ENCODE results near the gene MRGPRD. TPM values are rescaled to one million over a fixed set of nuclear protein-coding genes. Genes with fewer than 3 reads are reported as not detected.

MRGPRD gene
- total RNA-seq, 2 experiments from 2014 or later, result not detected

DNA sequence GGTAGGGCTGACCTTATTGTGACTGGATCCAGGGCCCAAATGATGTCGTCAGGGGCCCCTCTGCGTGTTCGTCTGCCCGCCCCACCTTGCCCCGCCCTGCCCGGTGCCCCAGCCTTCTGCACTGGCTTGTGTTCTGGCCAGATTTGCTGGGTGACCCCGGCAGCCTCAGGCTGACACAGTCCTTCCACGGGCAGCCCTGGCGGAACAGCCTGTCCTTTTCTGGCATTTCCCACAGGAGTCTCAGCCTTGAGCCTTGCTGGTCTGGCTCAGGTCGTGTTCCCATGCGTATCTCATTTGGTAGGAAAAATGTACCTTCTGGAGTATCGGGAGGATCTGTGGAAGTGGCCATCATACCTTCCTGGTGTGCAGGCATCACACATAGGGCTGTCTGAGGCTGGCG, 46.1 kb downstream of the MRGPRD start:
- Mint-ChIP-seq H3K27ac (no peak overlapping the region), H3K4me3 (no peak overlapping the region), H3K27me3 (no peaks in the 10 kb centered on the region), H3K4me1 (no peaks in the 10 kb centered on the region), H3K9me3 (ENCODE audit: low read depth) (no peaks in the 10 kb centered on the region), H3K36me3 (peaks cover 14% of the 10 kb centered on the region)
- ATAC-seq, result no peak
- no peak for DNase-seq
- CTCF ChIA-PET, result no interaction called here

GRCh38 chr11:68934321-68934645, 46.5 kb downstream of the MRGPRD start:
- H3K4me1 Mint-ChIP-seq, result no peaks in the 10 kb centered on the region
- H3K4me3 Mint-ChIP-seq, result no peak overlapping the region
- H3K27ac Mint-ChIP-seq, result no peak overlapping the region
- CTCF ChIA-PET, result no interaction called here
- H3K27me3 Mint-ChIP-seq, result no peaks in the 10 kb centered on the region
- no peak for ATAC-seq
- peaks cover 16% of the 10 kb centered on the region for H3K36me3 Mint-ChIP-seq
- DNase-seq, result no peak
- H3K9me3 Mint-ChIP-seq (ENCODE audit: low read depth), result no peaks in the 10 kb centered on the region

DNA sequence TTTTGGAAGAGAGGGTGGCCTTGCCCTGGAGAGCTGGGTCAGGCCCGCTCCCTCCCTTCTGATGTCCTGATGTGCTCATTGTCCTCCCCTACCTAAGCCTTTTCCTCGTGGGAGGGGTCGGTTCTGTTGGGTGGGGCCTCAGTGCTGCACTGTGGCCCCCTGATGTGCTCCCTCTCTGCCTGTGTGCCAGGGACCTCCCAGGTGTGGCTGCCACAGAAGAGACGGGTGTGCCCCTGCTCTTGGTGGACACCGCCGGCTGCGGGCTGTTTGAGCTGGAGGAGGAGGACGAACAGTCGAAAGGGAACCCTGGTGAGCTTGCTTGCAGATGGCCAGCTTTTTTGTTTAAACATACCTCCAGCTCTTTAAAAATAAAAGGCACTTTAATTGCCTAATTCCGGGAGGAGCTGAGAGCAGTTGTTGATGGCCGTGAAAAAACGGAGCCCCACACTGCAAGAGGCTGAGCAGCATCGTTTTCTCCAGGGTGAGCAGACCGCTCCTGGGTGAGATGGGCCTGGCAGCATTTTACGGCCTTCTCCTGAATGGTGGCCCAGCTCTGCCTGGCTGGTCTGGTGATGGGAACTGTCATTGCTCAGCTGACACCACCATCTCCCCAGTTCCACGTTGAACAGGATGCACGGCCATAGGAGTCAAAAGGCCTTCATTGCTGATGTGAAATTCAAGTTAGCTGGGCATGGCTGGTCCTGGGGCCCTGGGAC, 47.0 kb downstream of the MRGPRD start:
- Mint-ChIP-seq H3K4me3 (no peak overlapping the region), H3K27me3 (no peaks in the 10 kb centered on the region), H3K27ac (no peak overlapping the region), H3K36me3 (peaks cover 17% of the 10 kb centered on the region), H3K9me3 (ENCODE audit: low read depth) (no peaks in the 10 kb centered on the region), H3K4me1 (no peaks in the 10 kb centered on the region)
- CTCF ChIA-PET, result no interaction called here
- no peak for ATAC-seq
- DNase-seq, result no peak

- Mint-ChIP-seq H3K4me1 (peaks cover 2% of the 10 kb centered on the region), H3K9me3 (ENCODE audit: low read depth) (no peaks in the 10 kb centered on the region), H3K27ac (no peak overlapping the region), H3K36me3 (peaks cover 20% of the 10 kb centered on the region), H3K4me3 (no peak overlapping the region), H3K27me3 (no peaks in the 10 kb centered on the region)
- CTCF ChIA-PET, result no interaction called here
- ATAC-seq (no peak), DNase-seq (no peak)
These were observed 47.7 kb downstream of the MRGPRD start for GRCh38 chr11:68932933-68933577.

- Mint-ChIP-seq H3K36me3 (peaks cover 27% of the 10 kb centered on the region), H3K9me3 (ENCODE audit: low read depth) (no peaks in the 10 kb centered on the region), H3K27ac (no peak overlapping the region), H3K27me3 (no peaks in the 10 kb centered on the region), H3K4me1 (peaks cover 6% of the 10 kb centered on the region), H3K4me3 (no peak overlapping the region)
- no peak for ATAC-seq
- CTCF ChIA-PET, result no interaction called here
- DNase-seq, result no peak
These were observed 48.4 kb downstream of the MRGPRD start for GRCh38 chr11:68932358-68932757.

- Mint-ChIP-seq H3K4me3 (no peak overlapping the region), H3K36me3 (peaks cover 31% of the 10 kb centered on the region), H3K4me1 (peaks cover 6% of the 10 kb centered on the region), H3K9me3 (ENCODE audit: low read depth) (no peaks in the 10 kb centered on the region), H3K27me3 (no peaks in the 10 kb centered on the region), H3K27ac (no peak overlapping the region)
- ATAC-seq (no peak), DNase-seq (no peak)
- CTCF ChIA-PET, result no interaction called here
These were observed 48.9 kb downstream of the MRGPRD start for GRCh38 chr11:68931911-68932310.

- no peak for ATAC-seq
- no peaks in the 10 kb centered on the region for H3K27me3 Mint-ChIP-seq
- no peak overlapping the region for H3K4me3 Mint-ChIP-seq
- peaks cover 6% of the 10 kb centered on the region for H3K4me1 Mint-ChIP-seq
- DNase-seq, result no peak
- no peak overlapping the region for H3K27ac Mint-ChIP-seq
- no peaks in the 10 kb centered on the region for H3K9me3 Mint-ChIP-seq (ENCODE audit: low read depth)
- CTCF ChIA-PET, result interaction anchor here (0.6 kb wide), 1 partner anchor 1176 kb away, joined by 3 read pairs; no protein-coding TSS in a partner anchor
- peaks cover 37% of the 10 kb centered on the region for H3K36me3 Mint-ChIP-seq
These were observed 49.6 kb downstream of the MRGPRD start for GRCh38 chr11:68930991-68931855.

Other genes starting within 250 kb of the MRGPRD start
- gene TESMIN, start 229.5 kb downstream of the MRGPRD start, total RNA-seq, result 10 to 100 TPM in 1 of 2 experiments, 1 to 10 TPM in 1; 3.3 to 11.8 TPM
- gene CPT1A, start 139.1 kb downstream of the MRGPRD start, total RNA-seq, result 10 to 100 TPM; 36.4 to 46.1 TPM
- 10 to 100 TPM; 56.6 to 70.2 TPM for gene MRPL21, start 77.2 kb downstream of the MRGPRD start, total RNA-seq
- 10 to 100 TPM; 27.3 to 27.7 TPM for gene IGHMBP2, start 77.1 kb downstream of the MRGPRD start, total RNA-seq
- not detected for gene MRGPRF, start 32.3 kb upstream of the MRGPRD start, total RNA-seq
- gene TPCN2, start 67.9 kb upstream of the MRGPRD start, total RNA-seq, result 10 to 100 TPM; 15.3 to 20.6 TPM
- gene SMIM38, start 174.9 kb upstream of the MRGPRD start, total RNA-seq, result under 1 TPM; 0.26 to 0.56 TPM